ENCODE data around the gene USP12. TPM values are rescaled to one million over a fixed set of nuclear protein-coding genes. Genes with fewer than 3 reads are reported as not detected.
A peak's percentile ranks its signal among the peaks of the same experiment; 100 is the strongest.

The USP12 gene
- total RNA-seq, 1 experiment from 2014 or later, result 26.1 TPM

DNA sequence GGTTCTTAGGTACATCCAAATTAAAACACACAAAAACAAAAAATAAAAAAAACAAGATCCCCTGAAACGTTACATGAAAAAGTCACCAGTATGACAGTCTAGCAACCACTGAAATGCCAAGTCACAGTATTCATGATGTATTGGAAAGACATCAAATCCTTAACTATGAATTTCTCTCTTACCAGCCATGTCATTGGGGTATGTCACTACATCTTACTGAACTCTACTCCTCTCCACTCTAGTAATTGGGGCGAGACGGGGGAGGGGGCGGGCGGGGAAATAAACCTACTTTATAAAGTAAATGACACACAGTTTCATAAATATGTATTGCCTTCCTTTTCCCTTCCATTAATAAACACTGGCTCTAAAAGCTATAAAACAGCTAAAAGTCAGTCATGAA is 65.5 kb downstream of the USP12 start:
- Mint-ChIP-seq H3K27me3 (ENCODE audit: low read depth) (no peaks in the 10 kb centered on the region), H3K27ac (peak overlapping the region; percentile 53; the same call in 1 of the 2 replicates), H3K36me3 (peaks cover 19% of the 10 kb centered on the region), H3K4me1 (no peaks in the 10 kb centered on the region), H3K9me3 (no peaks in the 10 kb centered on the region), H3K4me3 (no peak overlapping the region)
- DNase-seq (ENCODE audit: low spot score), result no peak
- CTCF ChIA-PET, result no interaction called here
- no peak for ATAC-seq
- POLR2A ChIA-PET, result no interaction called here
- TF ChIP-seq TEAD1 (CRISPR knock-in tag; IDR thresholded peaks at IDR 0.05) (no peak), RORB (CRISPR knock-in tag; IDR thresholded peaks at IDR 0.05) (no peak), ZNF317 (CRISPR knock-in tag; IDR thresholded peaks at IDR 0.05; ENCODE audit: borderline replicate concordance, low read depth) (no peak), PRRX2 (CRISPR knock-in tag; IDR thresholded peaks at IDR 0.05) (no peak), GTF2I (CRISPR knock-in tag; conservative IDR thresholded peaks at IDR 0.05) (no peak)
- TF ChIP-seq, protein P1, sequence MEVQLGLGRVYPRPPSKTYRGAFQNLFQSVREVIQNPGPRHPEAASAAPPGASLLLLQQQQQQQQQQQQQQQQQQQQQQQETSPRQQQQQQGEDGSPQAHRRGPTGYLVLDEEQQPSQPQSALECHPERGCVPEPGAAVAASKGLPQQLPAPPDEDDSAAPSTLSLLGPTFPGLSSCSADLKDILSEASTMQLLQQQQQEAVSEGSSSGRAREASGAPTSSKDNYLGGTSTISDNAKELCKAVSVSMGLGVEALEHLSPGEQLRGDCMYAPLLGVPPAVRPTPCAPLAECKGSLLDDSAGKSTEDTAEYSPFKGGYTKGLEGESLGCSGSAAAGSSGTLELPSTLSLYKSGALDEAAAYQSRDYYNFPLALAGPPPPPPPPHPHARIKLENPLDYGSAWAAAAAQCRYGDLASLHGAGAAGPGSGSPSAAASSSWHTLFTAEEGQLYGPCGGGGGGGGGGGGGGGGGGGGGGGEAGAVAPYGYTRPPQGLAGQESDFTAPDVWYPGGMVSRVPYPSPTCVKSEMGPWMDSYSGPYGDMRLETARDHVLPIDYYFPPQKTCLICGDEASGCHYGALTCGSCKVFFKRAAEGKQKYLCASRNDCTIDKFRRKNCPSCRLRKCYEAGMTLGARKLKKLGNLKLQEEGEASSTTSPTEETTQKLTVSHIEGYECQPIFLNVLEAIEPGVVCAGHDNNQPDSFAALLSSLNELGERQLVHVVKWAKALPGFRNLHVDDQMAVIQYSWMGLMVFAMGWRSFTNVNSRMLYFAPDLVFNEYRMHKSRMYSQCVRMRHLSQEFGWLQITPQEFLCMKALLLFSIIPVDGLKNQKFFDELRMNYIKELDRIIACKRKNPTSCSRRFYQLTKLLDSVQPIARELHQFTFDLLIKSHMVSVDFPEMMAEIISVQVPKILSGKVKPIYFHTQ (CRISPR knock-in tag; IDR thresholded peaks at IDR 0.05), result no peak

DNA sequence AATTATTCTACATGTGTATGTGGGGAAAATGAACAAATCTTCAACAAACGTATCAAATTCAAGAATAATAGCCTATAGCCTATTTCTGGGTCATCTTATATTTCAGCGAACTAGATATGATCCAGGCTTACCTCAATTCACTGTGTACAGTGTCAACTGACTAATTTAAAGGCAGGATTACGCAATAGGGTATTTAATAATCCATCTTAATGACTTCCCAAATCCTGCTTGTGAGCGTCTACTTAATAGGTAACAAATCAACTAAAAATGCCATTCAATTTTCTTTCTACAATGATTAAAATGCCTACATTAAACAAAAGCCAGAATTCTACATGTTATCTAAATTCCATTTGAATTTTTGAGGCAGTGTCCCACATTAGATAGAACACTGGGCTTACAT is 67.0 kb downstream of the USP12 start:
- TF ChIP-seq ZNF423 (CRISPR knock-in tag; IDR thresholded peaks at IDR 0.05) (no peak), NR1H2 (CRISPR knock-in tag; IDR thresholded peaks at IDR 0.05) (no peak), GRHL2 (CRISPR knock-in tag; IDR thresholded peaks at IDR 0.05; ENCODE audit: insufficient replicate concordance, severe bottlenecking) (no peak), SP1 (CRISPR knock-in tag; conservative IDR thresholded peaks at IDR 0.05) (no peak), CREM (CRISPR knock-in tag; IDR thresholded peaks at IDR 0.05) (no peak), PRRX2 (CRISPR knock-in tag; IDR thresholded peaks at IDR 0.05) (no peak)
- TF ChIP-seq, protein P2, sequence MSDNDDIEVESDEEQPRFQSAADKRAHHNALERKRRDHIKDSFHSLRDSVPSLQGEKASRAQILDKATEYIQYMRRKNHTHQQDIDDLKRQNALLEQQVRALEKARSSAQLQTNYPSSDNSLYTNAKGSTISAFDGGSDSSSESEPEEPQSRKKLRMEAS (CRISPR knock-in tag; IDR thresholded peaks at IDR 0.05), result no peak
- TF ChIP-seq, protein P3, sequence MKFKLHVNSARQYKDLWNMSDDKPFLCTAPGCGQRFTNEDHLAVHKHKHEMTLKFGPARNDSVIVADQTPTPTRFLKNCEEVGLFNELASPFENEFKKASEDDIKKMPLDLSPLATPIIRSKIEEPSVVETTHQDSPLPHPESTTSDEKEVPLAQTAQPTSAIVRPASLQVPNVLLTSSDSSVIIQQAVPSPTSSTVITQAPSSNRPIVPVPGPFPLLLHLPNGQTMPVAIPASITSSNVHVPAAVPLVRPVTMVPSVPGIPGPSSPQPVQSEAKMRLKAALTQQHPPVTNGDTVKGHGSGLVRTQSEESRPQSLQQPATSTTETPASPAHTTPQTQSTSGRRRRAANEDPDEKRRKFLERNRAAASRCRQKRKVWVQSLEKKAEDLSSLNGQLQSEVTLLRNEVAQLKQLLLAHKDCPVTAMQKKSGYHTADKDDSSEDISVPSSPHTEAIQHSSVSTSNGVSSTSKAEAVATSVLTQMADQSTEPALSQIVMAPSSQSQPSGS (CRISPR knock-in tag; IDR thresholded peaks at IDR 0.05; ENCODE audit: borderline replicate concordance, low read depth), result no peak
- Mint-ChIP-seq H3K27me3 (ENCODE audit: low read depth) (no peaks in the 10 kb centered on the region), H3K27ac (no peak overlapping the region), H3K9me3 (no peaks in the 10 kb centered on the region), H3K36me3 (peaks cover 19% of the 10 kb centered on the region), H3K4me3 (no peak overlapping the region), H3K4me1 (no peaks in the 10 kb centered on the region)
- no peak for ATAC-seq
- DNase-seq (ENCODE audit: low spot score), result no peak
- CTCF ChIA-PET, result no interaction called here
- POLR2A ChIA-PET, result no interaction called here

DNA sequence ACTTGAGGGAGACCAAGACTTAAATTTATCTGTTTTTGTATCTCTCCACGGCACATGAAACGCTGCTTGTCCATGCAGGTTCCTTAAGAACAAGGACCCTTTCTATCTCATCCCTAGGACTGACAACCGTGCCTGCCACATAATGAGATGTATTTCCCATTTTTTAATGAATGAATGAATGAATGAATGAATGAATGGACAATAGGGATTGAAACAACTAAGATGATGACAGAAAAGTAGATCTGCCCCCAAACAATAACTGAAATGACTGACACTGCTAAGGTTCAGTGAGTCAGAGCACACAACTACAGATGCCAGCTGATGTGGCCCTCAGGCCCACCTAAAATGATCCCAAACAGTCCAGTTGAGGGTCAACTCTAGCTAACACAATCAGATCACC is 69.8 kb downstream of the USP12 start:
- no peaks in the 10 kb centered on the region for H3K4me1 Mint-ChIP-seq
- ChIA-PET POLR2A (no interaction called here), CTCF (no interaction called here)
- ATAC-seq, result no peak
- no peaks in the 10 kb centered on the region for H3K27me3 Mint-ChIP-seq (ENCODE audit: low read depth)
- DNase-seq (ENCODE audit: low spot score), result no peak
- H3K9me3 Mint-ChIP-seq, result no peaks in the 10 kb centered on the region
- no peak overlapping the region for H3K27ac Mint-ChIP-seq
- H3K36me3 Mint-ChIP-seq, result peaks cover 24% of the 10 kb centered on the region
- no peak for TF ChIP-seq ZNF138 (CRISPR knock-in tag; conservative IDR thresholded peaks at IDR 0.05)
- no peak for TF ChIP-seq GRHL2 (CRISPR knock-in tag; IDR thresholded peaks at IDR 0.05; ENCODE audit: insufficient replicate concordance, severe bottlenecking)
- no peak overlapping the region for H3K4me3 Mint-ChIP-seq

DNA sequence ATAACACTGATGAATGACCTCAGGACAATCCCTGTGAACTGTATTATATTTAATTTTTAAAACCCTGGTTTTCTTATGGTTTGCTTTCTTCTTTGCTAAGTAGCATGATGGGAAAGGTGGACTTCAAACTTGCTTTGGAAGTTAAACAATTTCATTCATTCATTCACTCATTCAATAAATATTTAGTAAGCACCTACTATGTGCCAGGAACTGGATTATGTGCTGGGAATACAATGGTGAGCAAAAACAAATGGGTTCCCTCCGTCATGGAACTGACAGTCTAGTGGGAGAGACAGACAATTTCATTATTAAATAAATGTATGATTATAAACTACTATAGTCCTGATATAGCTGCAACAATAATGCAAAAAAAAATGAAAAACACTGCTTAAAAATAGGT is 70.3 kb downstream of the USP12 start:
- H3K27me3 Mint-ChIP-seq (ENCODE audit: low read depth), result no peaks in the 10 kb centered on the region
- TF ChIP-seq NR3C1 (CRISPR knock-in tag; conservative IDR thresholded peaks at IDR 0.05; ENCODE audit: low read depth), result no peak
- TF ChIP-seq CBFB (CRISPR knock-in tag; IDR thresholded peaks at IDR 0.05; ENCODE audit: low read depth), result no peak
- TF ChIP-seq, protein P4, sequence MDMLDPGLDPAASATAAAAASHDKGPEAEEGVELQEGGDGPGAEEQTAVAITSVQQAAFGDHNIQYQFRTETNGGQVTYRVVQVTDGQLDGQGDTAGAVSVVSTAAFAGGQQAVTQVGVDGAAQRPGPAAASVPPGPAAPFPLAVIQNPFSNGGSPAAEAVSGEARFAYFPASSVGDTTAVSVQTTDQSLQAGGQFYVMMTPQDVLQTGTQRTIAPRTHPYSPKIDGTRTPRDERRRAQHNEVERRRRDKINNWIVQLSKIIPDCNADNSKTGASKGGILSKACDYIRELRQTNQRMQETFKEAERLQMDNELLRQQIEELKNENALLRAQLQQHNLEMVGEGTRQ (CRISPR knock-in tag; IDR thresholded peaks at IDR 0.05), result no peak
- no peak for TF ChIP-seq CREM (CRISPR knock-in tag; IDR thresholded peaks at IDR 0.05)
- no peak for TF ChIP-seq RORB (CRISPR knock-in tag; IDR thresholded peaks at IDR 0.05)
- TF ChIP-seq, protein P5, sequence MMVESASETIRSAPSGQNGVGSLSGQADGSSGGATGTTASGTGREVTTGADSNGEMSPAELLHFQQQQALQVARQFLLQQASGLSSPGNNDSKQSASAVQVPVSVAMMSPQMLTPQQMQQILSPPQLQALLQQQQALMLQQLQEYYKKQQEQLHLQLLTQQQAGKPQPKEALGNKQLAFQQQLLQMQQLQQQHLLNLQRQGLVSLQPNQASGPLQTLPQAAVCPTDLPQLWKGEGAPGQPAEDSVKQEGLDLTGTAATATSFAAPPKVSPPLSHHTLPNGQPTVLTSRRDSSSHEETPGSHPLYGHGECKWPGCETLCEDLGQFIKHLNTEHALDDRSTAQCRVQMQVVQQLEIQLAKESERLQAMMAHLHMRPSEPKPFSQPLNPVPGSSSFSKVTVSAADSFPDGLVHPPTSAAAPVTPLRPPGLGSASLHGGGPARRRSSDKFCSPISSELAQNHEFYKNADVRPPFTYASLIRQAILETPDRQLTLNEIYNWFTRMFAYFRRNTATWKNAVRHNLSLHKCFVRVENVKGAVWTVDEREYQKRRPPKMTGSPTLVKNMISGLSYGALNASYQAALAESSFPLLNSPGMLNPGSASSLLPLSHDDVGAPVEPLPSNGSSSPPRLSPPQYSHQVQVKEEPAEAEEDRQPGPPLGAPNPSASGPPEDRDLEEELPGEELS (CRISPR knock-in tag; IDR thresholded peaks at IDR 0.05), result no peak
- no peak for TF ChIP-seq GTF2I (CRISPR knock-in tag; conservative IDR thresholded peaks at IDR 0.05)
- no peak for TF ChIP-seq ELF4 (CRISPR knock-in tag; IDR thresholded peaks at IDR 0.05; ENCODE audit: low read depth)
- TF ChIP-seq SP1 (CRISPR knock-in tag; conservative IDR thresholded peaks at IDR 0.05), result no peak
- TF ChIP-seq ZNF671 (CRISPR knock-in tag; IDR thresholded peaks at IDR 0.05), result no peak
- TF ChIP-seq OVOL2 (CRISPR knock-in tag; IDR thresholded peaks at IDR 0.05; ENCODE audit: borderline replicate concordance), result no peak
- H3K4me1 Mint-ChIP-seq, result no peaks in the 10 kb centered on the region
- CTCF ChIA-PET, result no interaction called here
- DNase-seq (ENCODE audit: low spot score) (no peak), ATAC-seq (no peak)
- POLR2A ChIA-PET, result no interaction called here
- no peak overlapping the region for H3K4me3 Mint-ChIP-seq
- no peaks in the 10 kb centered on the region for H3K9me3 Mint-ChIP-seq
- H3K27ac Mint-ChIP-seq, result no peak overlapping the region
- peaks cover 24% of the 10 kb centered on the region for H3K36me3 Mint-ChIP-seq
